DOHH2 (cell line): Measurements from ENCODE around the gene ACOT11.

Experiments
- EZH2phosphoT487 ChIP-seq: fragments of 200-600 bp; sonication (generic); IDR thresholded peaks from 2 replicates; pipeline ENCODE4 v1.6.1; 2017; ENCODE audit warnings: borderline replicate concordance, mild to moderate bottlenecking, antibody characterized with exemption, low read length, moderate library complexity, mixed read lengths
- TF ChIP-seq, protein P1 (sequence below): fragments of 200-600 bp; sonication (generic); IDR thresholded peaks from one replicate; pipeline ENCODE4 v1.5.1; 2014; ENCODE audit warnings: antibody characterized with exemption, mild to moderate bottlenecking, low read depth, low read length; ENCODE audit not compliant: poor library complexity, severe bottlenecking

DNA sequence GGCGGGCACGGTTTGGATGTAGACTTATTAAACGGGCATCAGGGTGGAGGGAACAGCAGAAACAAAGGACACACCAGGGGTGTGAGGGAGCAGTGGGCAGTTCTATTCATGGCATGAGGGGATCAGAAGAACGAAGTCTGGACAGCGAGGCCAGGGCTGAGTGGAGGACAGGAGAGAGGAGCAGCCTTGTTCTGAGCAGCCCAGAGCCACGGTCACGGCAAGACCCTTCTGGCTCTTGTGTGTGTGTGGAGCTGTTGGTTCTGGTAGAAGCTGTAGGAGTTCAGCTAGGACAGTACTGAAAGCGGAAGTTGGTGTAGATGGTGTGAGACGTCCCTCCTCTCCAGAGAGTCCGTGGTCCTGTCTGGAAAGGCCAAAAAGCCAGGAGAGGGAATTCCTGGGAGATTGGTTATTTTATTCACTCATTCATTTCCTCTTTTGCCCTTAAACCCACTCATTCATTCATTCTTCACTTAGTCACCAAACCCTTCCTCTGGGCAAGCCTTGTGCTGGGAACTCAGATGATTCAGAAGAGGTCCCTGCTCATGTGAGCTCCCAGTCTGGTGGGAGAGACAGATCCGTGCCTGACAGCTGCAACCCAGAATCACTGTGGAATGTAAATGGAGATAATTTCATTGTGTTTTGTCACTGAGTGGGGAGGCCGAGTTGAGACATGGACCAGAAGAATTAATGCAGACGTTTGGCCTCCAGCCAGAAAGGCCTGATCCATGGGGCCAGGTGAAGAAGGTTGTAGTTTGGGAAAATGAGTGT is 4.1 kb upstream of the ACOT11 start:
- TF ChIP-seq, protein P1, sequence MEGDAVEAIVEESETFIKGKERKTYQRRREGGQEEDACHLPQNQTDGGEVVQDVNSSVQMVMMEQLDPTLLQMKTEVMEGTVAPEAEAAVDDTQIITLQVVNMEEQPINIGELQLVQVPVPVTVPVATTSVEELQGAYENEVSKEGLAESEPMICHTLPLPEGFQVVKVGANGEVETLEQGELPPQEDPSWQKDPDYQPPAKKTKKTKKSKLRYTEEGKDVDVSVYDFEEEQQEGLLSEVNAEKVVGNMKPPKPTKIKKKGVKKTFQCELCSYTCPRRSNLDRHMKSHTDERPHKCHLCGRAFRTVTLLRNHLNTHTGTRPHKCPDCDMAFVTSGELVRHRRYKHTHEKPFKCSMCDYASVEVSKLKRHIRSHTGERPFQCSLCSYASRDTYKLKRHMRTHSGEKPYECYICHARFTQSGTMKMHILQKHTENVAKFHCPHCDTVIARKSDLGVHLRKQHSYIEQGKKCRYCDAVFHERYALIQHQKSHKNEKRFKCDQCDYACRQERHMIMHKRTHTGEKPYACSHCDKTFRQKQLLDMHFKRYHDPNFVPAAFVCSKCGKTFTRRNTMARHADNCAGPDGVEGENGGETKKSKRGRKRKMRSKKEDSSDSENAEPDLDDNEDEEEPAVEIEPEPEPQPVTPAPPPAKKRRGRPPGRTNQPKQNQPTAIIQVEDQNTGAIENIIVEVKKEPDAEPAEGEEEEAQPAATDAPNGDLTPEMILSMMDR: no peak
- TF ChIP-seq EZH2phosphoT487: no peak
